HepG2 (cell line): ENCODE data around the gene WDR81. TPM values are rescaled to one million over a fixed set of nuclear protein-coding genes. Genes with fewer than 3 reads are reported as not detected.

ENCODE experiments used
- ATAC-seq: fragments of 200-7000 bp; cut with Tn5 transposase; 3 replicates; pipeline ENCODE4 v1.9.1; 2020; ENCODE audit warnings: mild to moderate bottlenecking, moderate library complexity
- BruUV-seq: library from RNA; stranded (reverse); fragments of 400-500 nt; replicated peaks from 2 replicates; lab custom pipeline; 2021; lab: Mats Ljungman, UMichigan
- CTCF ChIA-PET: fragments of 300-600 bp; formaldehyde crosslinking; extraction: SDS; loops from one replicate; lab custom pipeline; 2021; ENCODE audit warnings: low total read pairs, inconsistent platforms, low intra/inter-chr PET ratio; lab: Yijun Ruan, JAX
- POLR2A ChIA-PET: fragments of 350-600 bp; sonication (Branson Sonifier 250); formaldehyde crosslinking; loops from one replicate; lab custom pipeline; 2020; ENCODE audit warnings: antibody characterized with exemption, inconsistent platforms; lab: Yijun Ruan, JAX
- DNase-seq: peaks from one replicate; pipeline ENCODE4 v3.0.0-alpha.2; 2015; ENCODE audit warnings: low spot score
- FAIRE-seq: peaks from 3 replicates; lab custom pipeline; 2011; peaks lifted over from hg19 to GRCh38; lab: Jason Lieb, UNC
- H2AFZ ChIP-seq: one replicate; pipeline ENCODE4 v1.6.1; 2011; ENCODE audit warnings: low read length, inconsistent platforms
- H3K27ac ChIP-seq: fragments of 300-600 bp; 3 replicates; pipeline ENCODE4 v1.8.0; 2011; ENCODE audit warnings: mixed run types, mild to moderate bottlenecking, mixed read lengths, low read length, inconsistent platforms; ENCODE audit not compliant: insufficient read depth; ENCODE audit errors: extremely low read length
- H3K27me3 ChIP-seq, 2 experiments: fragments of 200-600 bp in 1 of 2; 2 replicates in 1 of 2; 3 replicates in 1 of 2; pipeline versions ENCODE4 v1.6.0 to v1.8.0; 2011; ENCODE audit warnings: low read length in 2 of 2, mild to moderate bottlenecking in 2 of 2, moderate library complexity in 2 of 2, inconsistent platforms in 1 of 2; ENCODE audit not compliant: insufficient read depth in 2 of 2, control insufficient read depth in 1 of 2
- H3K36me3 ChIP-seq, 2 experiments: fragments of 200-600 bp in 1 of 2; replicated peaks in 1 of 2; 2 replicates in 1 of 2; 3 replicates in 1 of 2; pipeline versions ENCODE4 v1.5.1 to v1.8.0; 2011; ENCODE audit warnings: low read length in 2 of 2, inconsistent platforms in 1 of 2; ENCODE audit not compliant: insufficient read depth in 2 of 2, control insufficient read depth in 1 of 2
- H3K4me1 ChIP-seq: 2 replicates; pipeline ENCODE4 v1.5.1; 2012; ENCODE audit warnings: low read length, inconsistent platforms; ENCODE audit not compliant: insufficient read depth
- H3K4me2 ChIP-seq: 2 replicates; pipeline ENCODE4 v1.6.0; 2011; ENCODE audit warnings: low read depth, low read length, inconsistent platforms
- H3K4me3 ChIP-seq, 3 experiments: fragments of 200-600 bp in 1 of 3; sonication (generic), shearing (Covaris generic) in 1 of 3; replicated peaks in 1 of 3; 2 replicates each; pipeline ENCODE4 v1.5.1; 2011 to 2016; ENCODE audit warnings: low read length in 3 of 3, inconsistent platforms in 2 of 3, low read depth in 2 of 3, mild to moderate bottlenecking in 2 of 3, control low read depth in 1 of 3, mixed read lengths in 1 of 3; ENCODE audit not compliant: insufficient read depth in 1 of 3
- H3K79me2 ChIP-seq: one replicate; pipeline ENCODE4 v1.6.1; 2011; ENCODE audit warnings: low read length, inconsistent platforms; ENCODE audit not compliant: insufficient read depth
- H3K9ac ChIP-seq: 2 replicates; pipeline ENCODE4 v1.6.0; 2011; ENCODE audit warnings: mild to moderate bottlenecking, low read depth, low read length, inconsistent platforms; ENCODE audit not compliant: insufficient read depth
- H3K9me3 ChIP-seq: 2 replicates; pipeline ENCODE4 v1.5.1; 2012; ENCODE audit warnings: mild to moderate bottlenecking, low read length
- H4K20me1 ChIP-seq: 2 replicates; pipeline ENCODE4 v1.6.0; 2011; ENCODE audit warnings: inconsistent platforms, mild to moderate bottlenecking, low read length, moderate library complexity; ENCODE audit not compliant: insufficient read depth
- CBX5 ChIP-seq: sonication (generic); formaldehyde crosslinking; IDR thresholded peaks from 2 replicates; pipeline ENCODE4 v1.4.0; 2020; ENCODE audit warnings: missing genetic modification reagents, borderline replicate concordance
- FOXM1 ChIP-seq: sonication (generic); formaldehyde crosslinking; IDR thresholded peaks from 2 replicates; pipeline ENCODE4 v1.5.0; 2020; ENCODE audit warnings: missing genetic modification reagents
- MIER2 ChIP-seq: IDR thresholded peaks from 2 replicates; pipeline ENCODE4 v1.6.1; 2016; ENCODE audit warnings: missing biosample characterization, missing genetic modification reagents
- NFYB ChIP-seq: sonication (generic); formaldehyde crosslinking; IDR thresholded peaks from 2 replicates; pipeline ENCODE4 v1.4.0; 2020; ENCODE audit warnings: missing genetic modification reagents
- NR2F6 ChIP-seq, 2 experiments: IDR thresholded peaks; 2 replicates each; pipeline ENCODE4 v1.6.1; 2016; ENCODE audit warnings: antibody characterized with exemption in 1 of 2, mild to moderate bottlenecking in 1 of 2
- POLR2AphosphoS2 ChIP-seq: IDR thresholded peaks from 2 replicates; pipeline ENCODE4 v1.6.1; 2011; ENCODE audit warnings: low read depth, low read length, improper control_type of control experiment
- POLR2G ChIP-seq: fragments of 200-400 bp; formaldehyde crosslinking; IDR thresholded peaks from 2 replicates; pipeline ENCODE4 v1.6.1; 2018; ENCODE audit warnings: mild to moderate bottlenecking, low read depth, low read length, moderate library complexity
- SMARCE1 ChIP-seq: fragments of 450-650 bp; IDR thresholded peaks from 2 replicates; pipeline ENCODE4 v1.6.1; 2017; ENCODE audit warnings: borderline replicate concordance
- ZFP1 ChIP-seq: IDR thresholded peaks from 2 replicates; pipeline ENCODE4 v1.6.1; 2016
- ZNF10 ChIP-seq: sonication (generic); formaldehyde crosslinking; IDR thresholded peaks from 2 replicates; pipeline ENCODE4 v1.4.0; 2020; ENCODE audit warnings: mild to moderate bottlenecking, low read depth, missing genetic modification reagents, borderline replicate concordance
- WGBS: methylation state at CpG from one replicate; pipeline ENCODE4 v1.1.6; 2017; ENCODE audit warnings: low lambda C conversion rate; 5-methylcytosine and 5-hydroxymethylcytosine counted together
- in situ Hi-C: cut with HindIII; loops from 2 replicates; pipeline ENCODE4 v1.10.0; 2017; ENCODE audit warnings: low pct_unique_long_range_greater_than_20kb; ENCODE audit not compliant: extremely low pct_ligation_motif_present
- intact Hi-C: fragments of 100-400 bp; cut with micrococcal nuclease; formaldehyde crosslinking; loops from one replicate; pipeline ENCODE4 v1.10.0; 2022; ENCODE audit not compliant: unreplicated experiment
- polyA plus RNA-seq, 8 experiments: library from polyadenylated mRNA; depleted of rRNA in 3 of 8; stranded (reverse) in 7 of 8; unstranded in 1 of 8; fragments of >200 nt; fragmentation: Illumina TruSeq in 4 of 8; extraction: Trizol in 4 of 8; gene quantifications; 2 replicates each; pipeline versions ENCODE4 v1.2.1 to v1.2.3, GENCODE V29; 2011 to 2016; ENCODE audit warnings: low read depth in 4 of 8, missing spikeins in 1 of 8, mixed read lengths in 1 of 8; ENCODE audit not compliant: insufficient read depth in 1 of 8
- total RNA-seq, 5 experiments: library from RNA; depleted of rRNA; stranded (reverse); fragments of >200 nt; fragmentation: Illumina TruSeq; extraction: Trizol; gene quantifications; 2 replicates each; pipeline ENCODE4 v1.2.3, GENCODE V29; 2016; ENCODE audit warnings: low read depth in 1 of 5
- TF ChIP-seq, protein P1 (sequence below): sonication (generic); formaldehyde crosslinking; IDR thresholded peaks from 2 replicates; pipeline ENCODE4 v1.4.0; 2020; ENCODE audit warnings: low read depth, mild to moderate bottlenecking, missing genetic modification reagents

WDR81 gene
- total and polyA plus RNA-seq, 2 of the 13 experiments (the other 11 are each of a cell fraction or from before 2014, with no cell fraction given): 9.1 to 16.7 TPM

DNA sequence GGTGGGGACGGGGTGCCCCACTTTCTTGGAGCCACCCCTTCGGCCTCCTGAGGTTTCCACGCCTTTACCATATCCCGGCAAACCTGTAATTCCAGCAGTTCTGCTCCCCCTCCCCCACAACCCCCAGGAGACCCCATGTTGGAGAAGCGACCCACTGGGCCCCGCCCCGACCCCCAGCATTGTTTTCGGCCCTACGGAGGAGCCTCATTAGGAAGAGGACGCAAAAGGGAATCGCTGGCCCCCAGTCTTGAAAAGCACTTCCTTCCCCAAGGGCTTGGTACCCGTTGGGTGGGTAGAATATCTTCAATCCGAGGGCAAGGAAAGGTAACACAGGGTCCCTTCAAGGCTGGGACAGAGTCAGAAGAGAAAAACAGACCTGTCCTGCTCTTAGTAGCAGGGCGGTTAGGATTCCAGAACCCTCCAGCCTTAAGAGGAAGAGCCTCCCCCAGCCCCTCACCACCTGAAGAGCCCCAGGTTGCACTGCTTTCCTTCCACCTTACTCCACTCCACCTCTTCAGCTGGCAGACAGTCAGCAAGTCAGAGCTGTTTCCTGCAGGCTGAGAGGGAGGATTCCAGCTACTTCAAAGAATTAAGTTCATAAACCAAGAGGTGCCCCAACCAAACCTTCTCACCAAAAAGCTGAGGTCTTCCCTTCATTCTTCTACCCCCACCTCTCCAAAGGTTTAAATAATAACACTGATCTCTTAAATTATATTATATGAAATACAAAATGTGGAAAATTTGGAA, 13.5 kb upstream of the WDR81 start:
- POLR2A ChIA-PET: interaction anchor here (0.9 to 1.2 kb wide), 3 partner anchors 12 to 61 kb away, joined by 4 read pairs; partner anchors contain the start of genes RILP and SERPINF1
- peaks cover 9% of the 10 kb centered on the region for H3K79me2 ChIP-seq
- peaks cover 10% of the 10 kb centered on the region for H4K20me1 ChIP-seq
- ATAC-seq: no peak
- H3K4me1 ChIP-seq: peaks cover 31% of the 10 kb centered on the region
- H3K4me3 ChIP-seq: peak overlapping the region; percentile 77 to 88 (median 85)
- no peaks in the 10 kb centered on the region for H3K9me3 ChIP-seq
- H3K27ac ChIP-seq: no peak overlapping the region
- in situ Hi-C loops: loop anchor here (25.0 kb wide), 1 partner anchor 326 kb away; the partner anchor contains the start of genes DPH1, OVCA2 and RTN4RL1
- CTCF ChIA-PET: interaction anchor here (1.0 kb wide), 1 partner anchor 41 kb away, joined by 3 read pairs; no protein-coding TSS in a partner anchor
- peak overlapping the region; percentile 76 for H3K9ac ChIP-seq
- H3K27me3 ChIP-seq: no peaks in the 10 kb centered on the region; a peak in 1 of 5 replicates
- no TSS peak for BruUV-seq
- no peak for FAIRE-seq
- peaks cover 6 to 19% of the 10 kb centered on the region in 2 experiments for H3K36me3 ChIP-seq
- H2AFZ ChIP-seq: no peak overlapping the region
- no peak for DNase-seq
- no peak for TF ChIP-seq CBX5
- TF ChIP-seq POLR2AphosphoS2: peak; percentile 56
- TF ChIP-seq MIER2: no peak
- 0 out of 2 replicates have a peak, but pooled peaks have one; percentile 3 for TF ChIP-seq NR2F6 (IDR thresholded peaks at IDR 0.05)
- TF ChIP-seq NR2F6 (CRISPR knock-in tag; IDR thresholded peaks at IDR 0.05): no peak
- no peak for TF ChIP-seq FOXM1 (CRISPR knock-in tag)
- no peak for TF ChIP-seq ZFP1
- TF ChIP-seq, protein P1, sequence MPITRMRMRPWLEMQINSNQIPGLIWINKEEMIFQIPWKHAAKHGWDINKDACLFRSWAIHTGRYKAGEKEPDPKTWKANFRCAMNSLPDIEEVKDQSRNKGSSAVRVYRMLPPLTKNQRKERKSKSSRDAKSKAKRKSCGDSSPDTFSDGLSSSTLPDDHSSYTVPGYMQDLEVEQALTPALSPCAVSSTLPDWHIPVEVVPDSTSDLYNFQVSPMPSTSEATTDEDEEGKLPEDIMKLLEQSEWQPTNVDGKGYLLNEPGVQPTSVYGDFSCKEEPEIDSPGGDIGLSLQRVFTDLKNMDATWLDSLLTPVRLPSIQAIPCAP (CRISPR knock-in tag): no peak
- no peak for TF ChIP-seq NFYB (CRISPR knock-in tag)
- no peak for TF ChIP-seq SMARCE1
- peak; percentile 57 for TF ChIP-seq POLR2G
- no peak for TF ChIP-seq ZNF10 (CRISPR knock-in tag)
- intact Hi-C loops: loop anchor here (10.0 kb wide), 1 partner anchor 154 kb away; no protein-coding TSS in a partner anchor
- peak overlapping the region; percentile 76 for H3K4me2 ChIP-seq
- WGBS: 64% methylated on average over 14 of the region's 14 CpGs
